KOPT-K1 (cell line): ENCODE data around the gene MACROD2.
"Not testable (repeated sequence)": the region's sequence is repeated elsewhere in the genome, so short reads cannot be mapped to it uniquely, and the experiment has no call there.

Experiments used
- H3K27ac ChIP-seq: fragments of 200-600 bp; sonication (generic); 2 replicates; pipeline ENCODE4 v1.5.1; 2016; ENCODE audit warnings: antibody characterized with exemption, mild to moderate bottlenecking, low read depth, low read length; ENCODE audit not compliant: poor library complexity, severe bottlenecking
- H3K36me3 ChIP-seq: fragments of 200-600 bp; sonication (generic); 2 replicates; pipeline ENCODE4 v1.5.1; 2017; ENCODE audit warnings: antibody characterized with exemption, mild to moderate bottlenecking, low read length, moderate library complexity; ENCODE audit not compliant: insufficient read depth
- H3K9me3 ChIP-seq: fragments of 200-600 bp; sonication (generic); 2 replicates; pipeline ENCODE4 v1.5.1; 2017; ENCODE audit warnings: antibody characterized with exemption, low read length, mild to moderate bottlenecking; ENCODE audit not compliant: insufficient read depth, poor library complexity, severe bottlenecking

Gene MACROD2

DNA sequence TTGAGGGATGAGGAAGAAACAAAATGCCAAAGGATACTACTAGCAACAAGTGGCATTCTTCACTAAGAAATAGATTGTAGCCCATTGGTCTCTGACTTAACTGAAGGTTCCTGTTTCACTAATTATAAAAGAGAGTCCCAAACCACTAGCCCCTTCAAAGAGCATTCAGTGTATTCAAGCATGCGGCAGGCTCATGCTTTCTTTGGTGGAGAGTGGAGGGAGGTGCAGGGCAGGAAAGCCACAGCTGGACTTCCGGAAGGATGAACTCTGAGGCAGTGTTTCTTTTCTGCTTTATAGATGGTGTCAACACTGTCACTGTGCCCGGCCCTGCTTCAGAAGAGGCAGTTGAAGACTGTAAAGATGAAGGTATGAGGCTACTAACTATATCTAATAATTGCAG lies 1941.9 kb downstream of the MACROD2 start:
- peaks cover 4% of the 10 kb centered on the region for H3K9me3 ChIP-seq
- H3K36me3 ChIP-seq, result no peaks in the 10 kb centered on the region
- H3K27ac ChIP-seq, result no peak overlapping the region

DNA sequence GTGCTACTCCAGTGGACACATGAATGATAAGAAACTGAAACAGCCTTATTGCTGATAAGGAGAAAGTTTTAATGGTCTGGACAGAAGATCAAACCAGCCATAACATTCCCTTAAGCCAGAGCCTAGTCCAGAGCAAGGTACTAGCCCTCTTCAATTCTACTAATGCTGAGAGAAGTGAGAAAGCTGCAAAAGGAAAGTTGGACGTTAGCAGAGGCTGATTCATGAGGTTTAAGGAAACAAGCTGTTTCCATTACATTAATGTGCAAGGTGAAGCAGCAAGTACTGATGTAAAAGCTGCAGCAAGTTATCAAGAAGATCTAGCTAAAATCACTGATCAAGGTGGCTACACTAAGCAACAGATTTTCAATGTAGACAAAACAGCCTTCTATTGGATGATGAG lies 1943.5 kb downstream of the MACROD2 start:
- H3K27ac ChIP-seq, result no peak overlapping the region
- H3K9me3 ChIP-seq, result peaks cover 4% of the 10 kb centered on the region
- H3K36me3 ChIP-seq, result no peaks in the 10 kb centered on the region

- no peak overlapping the region for H3K27ac ChIP-seq
- no peaks in the 10 kb centered on the region for H3K36me3 ChIP-seq
- peaks cover 4% of the 10 kb centered on the region for H3K9me3 ChIP-seq
These were observed 1944.8 kb downstream of the MACROD2 start for GRCh38 chr20:15940127-15940526.

DNA sequence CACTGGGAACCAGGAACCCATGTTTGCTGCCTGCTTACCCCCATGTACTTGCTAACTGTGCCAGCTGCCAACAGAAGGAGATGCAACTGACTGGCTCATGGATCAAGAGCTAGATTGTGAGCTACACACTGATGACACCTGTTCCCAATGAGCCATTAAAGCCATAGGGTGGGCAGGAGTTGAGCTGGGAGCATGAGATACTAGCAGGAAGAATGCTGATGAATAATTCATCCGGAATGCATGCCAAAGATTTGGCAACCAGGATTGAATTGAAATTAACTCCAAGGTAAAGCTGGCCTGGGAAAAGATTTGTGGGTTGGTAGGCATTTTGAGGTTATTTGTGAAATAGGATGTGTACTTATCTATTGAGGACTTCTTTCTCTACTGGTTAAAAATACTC lies 1946.8 kb downstream of the MACROD2 start:
- Histone ChIP-seq H3K36me3 (no peaks in the 10 kb centered on the region), H3K9me3 (peaks cover 4% of the 10 kb centered on the region), H3K27ac (no peak overlapping the region)

DNA sequence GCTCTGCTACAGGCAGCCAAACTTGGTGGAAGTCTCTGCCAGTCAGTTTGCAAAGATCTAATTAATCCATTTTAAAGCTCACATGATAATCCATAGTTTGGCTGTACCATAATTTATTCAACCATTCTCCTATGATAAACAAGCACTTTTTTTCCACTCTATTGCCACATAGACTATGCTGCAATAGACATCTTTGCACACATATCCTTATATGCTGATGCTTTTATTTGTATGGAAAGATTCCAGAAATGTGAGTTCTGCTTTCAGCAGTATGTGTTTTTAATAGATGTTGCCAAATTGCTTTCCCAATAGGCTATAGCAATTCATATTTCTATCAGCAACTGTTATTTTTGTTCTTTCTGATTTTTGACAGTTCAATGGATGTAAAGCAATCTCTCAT lies 1950.0 kb downstream of the MACROD2 start:
- H3K36me3 ChIP-seq, result no peaks in the 10 kb centered on the region
- H3K27ac ChIP-seq, result no peak overlapping the region
- H3K9me3 ChIP-seq, result no peaks in the 10 kb centered on the region

DNA sequence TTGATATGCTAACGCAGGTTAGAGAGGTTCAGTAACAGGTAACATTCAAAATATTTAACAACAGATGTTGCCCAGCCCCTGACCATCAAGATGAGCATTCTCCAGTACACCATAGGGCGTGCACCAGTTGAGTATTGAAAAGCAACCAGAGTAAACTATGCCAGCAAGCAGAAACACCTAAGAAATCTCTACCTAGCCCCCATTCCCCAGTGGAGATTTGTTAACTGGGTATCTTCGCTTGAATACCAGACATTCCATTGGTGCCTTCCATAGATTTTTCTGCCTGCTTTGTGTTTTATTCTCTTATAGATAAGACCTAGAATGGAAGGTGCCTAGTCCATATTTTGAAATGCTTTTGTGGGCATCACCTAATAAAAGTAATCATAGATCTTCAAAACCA lies 1954.1 kb downstream of the MACROD2 start:
- Histone ChIP-seq H3K27ac (no peak overlapping the region), H3K36me3 (no peaks in the 10 kb centered on the region), H3K9me3 (no peaks in the 10 kb centered on the region)

DNA sequence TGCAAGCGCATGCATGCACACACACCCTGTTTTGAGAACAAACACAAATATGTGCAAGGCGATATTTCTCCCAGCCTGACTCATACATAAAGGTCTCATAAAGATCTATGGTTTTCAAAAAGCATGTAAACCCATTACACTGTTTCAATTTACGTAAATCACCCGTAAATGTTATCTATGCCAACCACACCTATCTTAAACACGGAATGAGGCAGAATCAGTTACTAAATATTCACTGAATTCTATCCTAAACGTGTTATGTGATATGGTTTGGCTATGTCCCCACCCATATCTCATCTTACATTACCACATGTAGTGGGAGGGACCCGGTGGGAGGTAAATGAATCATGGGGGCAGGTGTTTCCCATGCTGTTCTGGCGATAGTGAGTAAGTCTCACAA lies 1956.3 kb downstream of the MACROD2 start:
- H3K9me3 ChIP-seq, result no peaks in the 10 kb centered on the region
- no peak overlapping the region for H3K27ac ChIP-seq
- no peaks in the 10 kb centered on the region for H3K36me3 ChIP-seq

- H3K9me3 ChIP-seq, result no peaks in the 10 kb centered on the region
- no peaks in the 10 kb centered on the region for H3K36me3 ChIP-seq
- no peak overlapping the region for H3K27ac ChIP-seq
These were observed 1962.8 kb downstream of the MACROD2 start for GRCh38 chr20:15958142-15958541.

DNA sequence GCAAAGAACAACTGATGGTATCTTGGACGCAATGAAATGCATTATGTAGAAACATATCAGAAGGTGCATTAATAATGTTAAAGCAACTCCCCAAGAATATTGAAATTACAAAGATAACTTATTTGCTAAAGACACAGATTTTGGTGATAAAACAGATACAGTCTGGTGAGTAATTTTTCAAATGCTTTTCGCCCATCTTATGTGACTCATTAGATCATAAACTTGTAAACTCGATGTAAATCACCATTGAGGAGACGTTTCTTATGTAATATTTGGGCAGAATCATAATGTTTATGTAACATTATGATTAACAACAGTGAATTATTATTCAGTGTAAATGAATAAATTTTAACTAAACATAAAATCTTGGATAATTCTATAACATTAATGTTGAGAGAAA lies 1969.8 kb downstream of the MACROD2 start:
- no peak overlapping the region for H3K27ac ChIP-seq
- H3K9me3 ChIP-seq, result no peaks in the 10 kb centered on the region
- no peaks in the 10 kb centered on the region for H3K36me3 ChIP-seq

DNA sequence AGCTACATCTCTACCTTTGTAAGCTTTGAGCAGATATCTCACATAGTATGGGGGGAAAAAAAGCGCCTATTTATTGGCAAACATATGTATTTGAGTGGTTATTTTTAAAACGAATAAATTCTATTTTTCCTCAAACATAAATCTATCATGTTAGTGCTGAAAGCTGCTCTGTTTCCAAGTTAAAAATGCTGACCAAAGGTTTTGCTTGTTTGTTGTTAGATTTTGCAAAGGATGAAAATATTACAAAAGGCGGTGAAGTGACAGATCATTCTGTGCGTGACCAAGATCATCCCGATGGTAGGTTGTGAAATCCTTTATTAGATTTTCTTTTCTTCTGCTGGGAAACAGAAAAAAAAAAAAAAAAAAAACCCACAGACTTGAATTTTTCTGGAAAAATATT lies 1972.0 kb downstream of the MACROD2 start:
- Histone ChIP-seq H3K36me3 (no peaks in the 10 kb centered on the region), H3K27ac (no peak overlapping the region), H3K9me3 (no peaks in the 10 kb centered on the region)

GRCh38 chr20:15976047-15976736 lies 1980.9 kb downstream of the MACROD2 start:
- Histone ChIP-seq H3K9me3 (no peaks in the 10 kb centered on the region), H3K36me3 (no peaks in the 10 kb centered on the region), H3K27ac (no peak overlapping the region)

DNA sequence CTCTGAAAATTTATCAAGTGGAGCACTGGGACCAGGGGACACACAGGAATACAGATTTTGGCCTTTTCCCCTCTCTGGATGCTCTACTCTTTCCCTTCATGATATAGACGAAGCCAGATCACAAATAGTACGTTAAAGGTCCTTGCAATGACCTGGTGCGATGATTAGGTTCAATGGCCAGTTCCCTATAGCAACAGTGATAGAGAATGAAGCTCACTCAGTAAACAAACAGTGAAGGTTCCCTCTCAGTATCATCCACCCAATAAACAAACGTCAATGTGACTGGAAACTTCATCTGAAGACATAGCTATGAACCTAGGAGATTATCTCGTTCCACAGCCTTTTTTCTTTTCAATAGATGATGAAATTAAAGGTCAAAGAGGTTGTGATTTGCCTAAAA lies 1981.7 kb downstream of the MACROD2 start:
- no peaks in the 10 kb centered on the region for H3K9me3 ChIP-seq
- H3K36me3 ChIP-seq, result no peaks in the 10 kb centered on the region
- H3K27ac ChIP-seq, result no peak overlapping the region

DNA sequence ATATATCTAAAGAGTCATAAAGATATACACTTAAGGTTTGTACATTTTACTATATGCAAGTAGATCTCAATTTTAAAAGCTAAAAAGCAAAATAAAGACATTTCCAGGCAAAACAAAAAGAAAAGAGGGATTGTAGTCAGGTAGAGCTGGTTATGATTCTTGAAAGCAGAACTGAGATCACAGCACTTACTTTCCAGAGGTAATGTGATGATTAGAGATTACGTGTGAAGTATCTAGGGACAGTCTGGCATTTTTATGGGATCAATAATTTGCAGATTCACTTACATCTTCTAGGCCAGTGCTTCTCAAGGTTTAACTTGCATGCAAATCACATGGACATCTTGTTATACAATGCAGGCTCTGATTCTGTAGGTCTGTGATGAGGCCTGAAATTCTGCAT lies 1982.4 kb downstream of the MACROD2 start:
- Histone ChIP-seq H3K27ac (no peak overlapping the region), H3K36me3 (no peaks in the 10 kb centered on the region), H3K9me3 (no peaks in the 10 kb centered on the region)

DNA sequence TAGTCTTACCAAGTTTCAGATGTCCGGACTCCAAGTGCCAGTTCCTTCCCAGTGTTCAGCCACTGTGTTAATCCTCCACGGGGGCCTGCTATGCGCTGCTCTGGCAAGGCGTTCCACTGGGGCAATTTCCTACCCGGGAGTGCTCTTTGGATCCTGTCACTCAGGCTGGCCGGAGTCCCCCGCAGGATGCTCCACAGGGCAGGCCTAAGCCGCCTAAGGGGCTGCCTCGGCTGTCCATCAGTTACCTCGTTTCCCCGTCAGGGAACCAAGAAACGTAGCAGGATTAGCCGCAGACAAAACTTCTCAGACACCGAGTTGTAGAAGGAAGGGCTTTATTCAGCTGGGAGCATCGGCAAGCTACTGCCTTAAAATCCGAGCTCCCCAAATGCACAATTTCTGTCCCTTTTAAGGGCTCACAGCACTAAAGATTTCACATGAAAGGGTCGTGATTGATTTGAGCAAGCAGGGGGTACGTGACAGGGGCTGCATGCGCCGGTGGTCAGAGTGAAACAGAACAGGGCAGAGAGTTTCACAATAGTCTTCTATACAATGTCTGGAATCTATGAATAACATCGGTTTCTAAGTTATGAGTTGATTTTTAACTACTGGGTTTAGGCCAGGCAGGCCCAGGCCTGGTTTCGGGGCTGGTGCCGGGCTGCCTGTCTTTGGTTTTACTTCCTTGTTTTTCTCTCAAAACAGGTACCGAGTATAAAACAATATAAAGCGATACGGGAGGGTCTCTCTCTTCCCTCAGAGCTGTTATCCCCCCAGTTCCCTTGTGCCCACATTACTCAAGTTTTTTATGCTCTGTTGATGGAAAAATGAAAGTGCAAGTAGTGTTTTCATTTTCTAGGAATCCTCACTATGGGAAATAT lies 1990.4 kb downstream of the MACROD2 start:
- H3K9me3 ChIP-seq, H3K36me3 ChIP-seq, H3K27ac ChIP-seq: not testable (repeated sequence)

- Histone ChIP-seq H3K27ac (no peak overlapping the region), H3K9me3 (no peaks in the 10 kb centered on the region), H3K36me3 (no peaks in the 10 kb centered on the region)
These were observed 1991.4 kb downstream of the MACROD2 start for GRCh38 chr20:15986690-15987089.

DNA sequence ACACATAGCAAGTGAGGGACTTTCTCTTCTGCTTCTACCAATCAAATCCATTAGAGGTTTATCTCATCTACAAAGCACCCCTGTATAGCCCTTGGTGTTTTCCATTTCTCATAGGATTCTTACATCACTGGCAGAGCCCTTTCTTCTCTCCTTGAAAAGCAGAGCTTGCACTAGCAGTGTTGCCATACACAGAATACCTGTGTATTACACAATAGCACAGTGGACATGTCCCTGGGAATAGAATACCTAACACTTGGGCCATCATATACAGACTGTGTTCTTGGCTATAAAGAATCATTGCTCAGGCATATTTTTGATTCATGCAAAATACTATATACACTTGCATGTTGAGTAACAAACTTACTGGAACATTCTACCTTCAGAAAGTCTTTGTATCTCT lies 1996.0 kb downstream of the MACROD2 start:
- Histone ChIP-seq H3K36me3 (no peaks in the 10 kb centered on the region), H3K9me3 (peaks cover 4% of the 10 kb centered on the region), H3K27ac (no peak overlapping the region)
